GM21619 (cell line): ENCODE results near the gene ANKRD39.

Source experiments
- ATAC-seq: cut with Tn5 transposase; IDR thresholded peaks from one replicate; pipeline ENCODE4 v1.9.1; 2021; ENCODE audit not compliant: unreplicated experiment

ANKRD39 gene

DNA sequence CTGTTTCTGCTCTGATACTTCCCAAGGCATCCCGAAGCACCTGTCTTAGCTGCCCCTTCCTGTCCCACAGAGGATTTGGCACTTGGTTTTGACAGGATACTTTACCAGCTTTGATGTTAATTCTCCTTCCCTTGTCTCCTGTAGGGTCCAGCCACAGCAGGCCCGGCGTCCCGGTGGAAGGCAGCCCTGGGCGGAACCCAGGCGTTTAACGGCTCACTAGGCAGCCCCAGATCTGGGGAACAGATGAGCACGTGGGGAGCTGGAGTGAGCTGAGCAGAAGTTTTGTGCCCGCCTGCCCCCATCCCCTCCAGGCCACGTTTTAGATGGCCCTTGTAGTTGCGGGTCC is 25.4 kb downstream of the ANKRD39 start:
- no peak for ATAC-seq

- ATAC-seq, result no peak
These were observed 26.1 kb downstream of the ANKRD39 start for GRCh38 chr2:96831679-96832078.

- no peak for ATAC-seq
These were observed 27.7 kb downstream of the ANKRD39 start for GRCh38 chr2:96830044-96830562.

- ATAC-seq, result no peak
These were observed 28.9 kb downstream of the ANKRD39 start for GRCh38 chr2:96828874-96829273.

- ATAC-seq, result no peak
These were observed 29.4 kb downstream of the ANKRD39 start for GRCh38 chr2:96828436-96828835.

DNA sequence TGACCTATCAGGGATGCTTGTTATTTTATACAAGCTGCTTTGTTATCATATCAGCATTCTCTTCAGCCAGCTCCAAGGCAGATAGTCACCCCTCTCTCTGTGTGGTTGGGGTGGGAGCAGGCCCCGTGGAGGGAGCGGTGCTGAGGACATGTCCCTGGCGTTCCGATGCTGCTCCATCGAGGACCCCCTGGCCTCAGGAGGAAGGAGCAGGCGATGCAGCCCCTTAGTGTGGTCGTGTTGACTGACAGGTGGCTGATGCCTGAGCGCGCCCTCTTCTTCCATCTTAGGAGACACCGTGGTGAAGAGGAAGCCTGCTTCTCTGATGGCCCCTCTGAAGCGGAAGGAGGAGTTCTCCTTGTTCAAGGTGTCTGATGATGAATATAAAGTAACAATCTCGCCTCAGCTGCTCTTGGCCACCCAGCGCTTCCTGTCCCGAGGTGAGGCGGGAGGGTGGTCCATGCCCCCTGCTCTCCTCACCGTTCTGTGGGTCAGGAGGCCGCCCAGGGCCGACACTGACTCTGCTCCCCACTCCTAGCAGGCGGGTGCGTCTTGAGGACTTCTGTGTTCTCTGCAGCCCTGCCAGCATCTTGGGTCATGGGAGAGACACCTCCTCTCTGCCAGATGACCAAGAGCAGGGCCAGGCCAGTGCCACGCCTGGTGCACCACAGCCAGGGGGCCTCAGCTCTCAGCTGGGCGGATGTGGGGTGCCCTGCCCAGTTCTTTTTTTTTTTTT is 31.1 kb downstream of the ANKRD39 start:
- no peak for ATAC-seq

- no peak for ATAC-seq
These were observed 32.8 kb downstream of the ANKRD39 start for GRCh38 chr2:96825057-96825456.

DNA sequence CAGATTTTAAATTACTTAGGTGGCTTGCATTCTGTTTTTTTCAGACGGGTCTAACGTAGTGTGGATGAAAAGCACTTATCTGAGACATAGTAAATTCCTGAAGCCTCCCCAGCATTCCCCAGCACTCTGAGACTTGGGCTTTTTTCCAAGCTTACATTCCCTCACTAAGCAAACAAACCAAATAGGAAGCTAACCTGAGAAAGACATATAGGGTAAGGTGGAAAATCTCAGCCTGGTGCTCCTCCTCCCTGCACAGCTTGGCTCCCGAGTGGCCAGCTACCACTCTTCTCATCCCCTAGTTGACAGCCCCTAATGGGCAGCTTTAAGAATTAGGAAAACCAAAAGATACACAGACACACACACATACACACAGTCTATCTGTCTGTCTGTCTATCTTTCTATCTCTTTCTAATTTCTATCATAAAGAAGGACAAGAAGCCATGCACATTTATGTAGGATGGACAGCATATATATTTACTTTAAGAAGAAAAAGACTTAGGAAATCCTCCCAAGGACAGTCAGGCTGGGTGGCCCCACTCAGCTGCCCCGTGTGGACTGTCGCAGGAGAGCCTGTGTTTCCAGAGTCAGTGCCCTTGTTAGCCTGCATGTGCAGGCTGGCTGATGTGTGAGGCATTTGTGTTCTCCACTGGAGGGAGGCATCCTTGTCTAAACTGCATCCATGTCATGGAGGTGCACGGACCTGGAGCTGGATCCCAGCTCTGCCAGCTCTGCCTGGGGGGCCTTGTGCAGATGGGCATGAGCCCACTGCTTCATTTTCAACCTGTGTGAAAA is 33.5 kb downstream of the ANKRD39 start:
- no peak for ATAC-seq

GRCh38 chr2:96823198-96823597 is 34.6 kb downstream of the ANKRD39 start:
- no peak for ATAC-seq

- ATAC-seq, result no peak
These were observed 35.0 kb downstream of the ANKRD39 start for GRCh38 chr2:96822786-96823185.

- no peak for ATAC-seq
These were observed 36.6 kb downstream of the ANKRD39 start for GRCh38 chr2:96821113-96821675.

DNA sequence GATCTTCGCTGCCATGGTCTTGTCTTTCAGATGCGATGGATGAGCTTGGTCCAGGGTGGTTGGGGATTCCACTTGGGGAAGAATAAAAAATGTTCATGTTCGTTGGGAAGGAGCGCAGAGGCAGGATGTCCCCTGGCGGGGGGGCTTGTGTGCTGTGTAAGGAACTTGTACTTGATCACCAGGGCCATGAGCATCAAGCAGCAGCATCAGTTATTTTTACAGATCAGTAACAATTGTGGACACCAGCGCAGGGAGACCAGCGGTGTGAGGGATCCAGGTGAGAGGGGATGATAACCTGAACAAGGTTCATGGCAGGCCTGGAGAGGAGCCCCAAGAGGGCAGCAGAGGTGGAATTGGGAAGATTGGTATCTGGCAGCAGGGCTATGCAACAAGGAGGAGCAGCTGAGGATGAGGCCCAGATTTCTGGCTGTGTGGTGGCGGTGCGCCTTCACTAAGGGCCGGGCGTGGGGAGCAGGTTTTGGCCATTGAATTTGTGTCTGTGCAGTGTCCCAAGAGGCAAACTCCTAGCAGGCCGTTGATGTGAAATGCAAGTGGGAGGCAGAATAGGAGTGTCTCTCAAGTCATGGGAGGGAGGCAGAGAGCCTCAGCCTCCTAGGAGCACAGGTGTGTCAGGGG is 37.8 kb downstream of the ANKRD39 start:
- no peak for ATAC-seq

GRCh38 chr2:96819128-96819875 is 38.5 kb downstream of the ANKRD39 start:
- ATAC-seq, result no peak

GRCh38 chr2:96817882-96818281 is 39.9 kb downstream of the ANKRD39 start:
- no peak for ATAC-seq

- no peak for ATAC-seq
These were observed 40.7 kb downstream of the ANKRD39 start for GRCh38 chr2:96816836-96817702.

DNA sequence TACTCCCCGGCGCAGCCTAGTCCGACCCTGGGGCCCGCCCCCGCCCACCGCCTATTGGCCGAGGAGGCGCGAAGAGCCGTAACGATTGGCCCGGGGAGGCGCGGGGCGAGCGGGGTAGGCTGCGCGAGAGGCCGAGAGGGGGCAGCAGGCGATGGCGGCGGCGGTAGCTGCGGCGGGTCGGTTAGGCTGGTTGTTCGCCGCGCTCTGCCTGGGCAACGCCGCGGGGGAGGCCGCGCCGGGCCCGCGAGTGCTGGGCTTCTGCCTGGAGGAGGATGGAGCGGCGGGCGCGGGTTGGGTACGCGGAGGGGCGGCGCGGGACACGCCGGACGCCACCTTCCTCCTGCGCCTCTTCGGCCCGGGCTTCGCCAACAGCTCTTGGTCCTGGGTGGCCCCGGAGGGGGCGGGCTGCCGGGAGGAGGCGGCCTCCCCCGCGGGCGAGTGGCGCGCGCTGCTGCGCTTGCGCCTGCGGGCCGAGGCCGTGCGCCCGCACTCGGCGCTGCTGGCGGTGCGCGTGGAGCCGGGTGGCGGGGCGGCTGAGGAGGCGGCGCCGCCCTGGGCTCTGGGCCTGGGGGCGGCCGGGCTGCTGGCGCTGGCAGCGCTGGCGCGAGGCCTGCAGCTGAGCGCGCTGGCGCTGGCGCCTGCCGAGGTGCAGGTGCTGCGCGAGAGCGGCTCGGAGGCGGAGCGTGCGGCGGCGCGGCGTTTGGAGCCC is 41.5 kb downstream of the ANKRD39 start, which contains the start of gene CNNM3:
TSS of gene CNNM3 (plus strand) at position 142 of the 709 bp plus-strand sequence. CDS start at position 152, 10 bp downstream.
- ATAC-seq, result peak; percentile 90

DNA sequence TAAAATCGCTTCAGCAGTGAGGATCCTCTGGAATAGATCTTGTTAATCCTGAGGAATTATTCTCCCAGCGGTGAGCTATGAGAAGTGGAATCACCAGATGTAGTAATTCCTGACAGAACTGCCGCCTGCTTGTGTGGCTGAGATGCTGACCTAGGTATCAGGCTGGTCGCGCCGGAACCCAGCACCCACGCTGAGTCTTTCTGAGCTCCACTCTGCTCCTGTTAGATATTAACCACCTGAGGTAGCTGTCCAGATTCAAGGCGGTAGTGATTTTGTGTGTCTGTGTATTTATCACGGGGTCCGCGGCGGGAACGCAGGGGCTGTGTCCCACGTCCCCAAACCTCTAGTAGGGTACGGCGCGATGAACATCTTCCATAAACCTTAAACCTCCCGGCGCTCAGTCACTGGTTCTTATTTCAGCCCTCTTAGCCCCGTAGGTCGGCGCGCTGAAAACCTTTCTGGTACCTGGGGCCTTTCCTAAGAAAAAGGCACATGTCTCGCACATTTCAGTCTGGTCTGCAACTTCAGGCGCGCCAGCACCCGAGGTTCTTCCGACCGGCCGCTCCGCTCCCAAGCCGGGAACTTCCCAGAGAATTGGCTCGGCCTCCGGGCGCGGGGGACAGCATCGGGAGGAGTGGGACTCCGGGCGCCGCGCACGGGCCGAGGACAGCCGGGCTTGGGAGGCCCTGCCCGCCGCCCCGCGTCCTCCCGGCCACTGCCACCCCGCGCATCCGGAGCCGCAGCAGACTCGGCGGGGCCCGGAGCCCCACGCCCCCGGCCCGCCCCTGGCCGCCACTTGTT is 42.3 kb downstream of the ANKRD39 start:
- ATAC-seq, result no peak

GRCh38 chr2:96813656-96814055 is 44.2 kb downstream of the ANKRD39 start:
- no peak for ATAC-seq
